ENCODE results near the gene RHOG.

GRCh38 chr11:3816673-3817072, 24.1 kb downstream of the RHOG start:
- TF ChIP-seq EZH2 (IDR thresholded peaks at IDR 0.05; ENCODE audit: borderline replicate concordance, insufficient read depth, low read length, poor library complexity, severe bottlenecking), result no peak
- TF ChIP-seq CTCF (IDR thresholded peaks at IDR 0.05; ENCODE audit: poor library complexity, severe bottlenecking), result no peak
- no peak for TF ChIP-seq EP300 (conservative IDR thresholded peaks at IDR 0.05; ENCODE audit: poor library complexity, severe bottlenecking)
- TF ChIP-seq REST (IDR thresholded peaks at IDR 0.05; ENCODE audit: borderline replicate concordance), result no peak
- no peak for TF ChIP-seq RAD21 (conservative IDR thresholded peaks at IDR 0.05)
- no peak for TF ChIP-seq SMC3 (conservative IDR thresholded peaks at IDR 0.05; ENCODE audit: poor library complexity)
- no peak for TF ChIP-seq TAF1 (IDR thresholded peaks at IDR 0.05; ENCODE audit: low read depth)
